GM18498 (cell line): ENCODE data around the gene PRELID2.
"Not testable (repeated sequence)": the region's sequence is repeated elsewhere in the genome, so short reads cannot be mapped to it uniquely, and the experiment has no call there.

Source experiments
- ATAC-seq: cut with Tn5 transposase; IDR thresholded peaks from one replicate; pipeline ENCODE4 v1.9.1; 2021; ENCODE audit warnings: mild to moderate bottlenecking, moderate library complexity; ENCODE audit not compliant: unreplicated experiment

Gene PRELID2

GRCh38 chr5:145798503-145798902, 36.6 kb downstream of the PRELID2 start:
- not testable (repeated sequence) for ATAC-seq

- ATAC-seq: no peak
Measured at GRCh38 chr5:145797336-145797735, 37.8 kb downstream of the PRELID2 start.

DNA sequence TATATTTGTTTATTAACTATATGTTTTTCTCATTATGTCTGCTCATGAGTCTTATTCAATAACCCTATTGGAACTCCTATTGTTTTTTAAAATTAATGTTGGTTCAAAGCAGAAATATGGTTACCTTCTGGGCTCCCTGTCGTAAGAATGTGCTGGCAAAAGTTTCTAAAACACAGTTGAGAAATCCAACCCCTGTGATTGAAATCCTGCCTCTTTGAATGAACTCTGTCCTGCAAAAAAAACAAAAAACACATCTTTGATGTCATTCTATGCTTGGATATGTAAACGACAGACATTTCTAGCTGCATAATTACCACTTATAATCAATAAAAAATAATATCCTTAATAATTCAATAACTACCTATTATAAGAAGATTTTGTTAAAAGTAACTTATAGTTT, 38.8 kb downstream of the PRELID2 start:
- no peak for ATAC-seq

GRCh38 chr5:145793574-145793973, 41.6 kb downstream of the PRELID2 start:
- ATAC-seq: no peak

DNA sequence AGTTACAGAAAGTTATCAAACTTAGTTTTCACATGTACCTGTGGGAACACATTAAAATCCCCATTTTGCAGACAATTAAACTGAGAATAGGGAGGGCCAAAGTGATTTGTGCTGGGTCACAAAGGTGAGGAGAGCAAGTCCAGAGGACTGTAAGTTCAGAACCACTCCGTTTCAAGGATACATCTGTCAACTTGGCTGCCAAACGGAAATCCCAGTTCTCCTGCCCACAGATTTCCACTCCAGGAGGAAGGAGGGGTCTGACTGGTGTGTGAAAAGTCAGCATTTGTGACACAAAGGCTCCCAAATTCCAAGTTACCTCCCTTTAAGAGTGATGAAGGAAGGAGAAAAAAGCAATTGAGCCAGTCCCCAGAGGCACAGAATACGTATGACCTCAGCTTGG, 42.3 kb downstream of the PRELID2 start:
- no peak for ATAC-seq

DNA sequence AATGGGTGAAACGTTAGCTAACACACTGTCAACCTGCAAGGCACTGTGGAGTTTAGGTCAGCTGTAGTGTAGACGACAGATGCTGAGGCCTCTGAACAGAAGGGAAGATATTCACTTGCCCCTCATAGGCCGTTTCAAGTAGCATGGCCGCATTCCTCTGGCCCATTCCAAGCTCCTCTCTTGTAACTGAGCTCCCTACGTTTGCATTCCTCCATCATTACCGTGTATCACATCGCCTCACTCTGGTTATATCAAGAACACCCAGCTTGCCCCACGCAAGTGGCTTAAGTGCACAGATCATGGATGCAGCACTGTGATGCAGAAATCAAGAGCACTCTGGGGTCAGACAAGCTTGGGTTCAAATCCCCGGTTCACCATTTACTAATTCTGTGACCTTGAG, 43.3 kb downstream of the PRELID2 start:
- no peak for ATAC-seq

DNA sequence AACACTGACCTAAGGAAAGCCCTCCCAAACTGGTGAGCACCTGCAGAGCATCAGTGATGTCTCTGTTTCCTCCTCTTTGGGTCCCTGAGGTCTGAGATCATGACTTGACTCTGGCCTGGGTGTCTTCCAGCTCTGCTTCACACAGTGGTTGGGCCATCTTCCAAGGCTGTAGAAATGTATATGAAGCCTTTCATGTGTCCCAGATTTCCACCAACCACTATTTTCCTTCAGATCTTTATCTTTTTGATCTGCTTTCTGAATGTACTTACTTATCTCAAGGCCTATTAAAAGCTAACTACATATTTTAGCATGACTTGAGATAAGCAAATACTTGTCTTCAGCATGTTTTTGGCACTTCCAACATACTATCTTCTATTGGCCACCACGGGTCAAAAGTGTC, 47.1 kb downstream of the PRELID2 start:
- no peak for ATAC-seq

GRCh38 chr5:145787507-145787906, 47.6 kb downstream of the PRELID2 start:
- no peak for ATAC-seq

- ATAC-seq: no peak
Measured at GRCh38 chr5:145787001-145787400, 48.1 kb downstream of the PRELID2 start.

GRCh38 chr5:145780982-145781381, 54.2 kb downstream of the PRELID2 start:
- no peak for ATAC-seq

DNA sequence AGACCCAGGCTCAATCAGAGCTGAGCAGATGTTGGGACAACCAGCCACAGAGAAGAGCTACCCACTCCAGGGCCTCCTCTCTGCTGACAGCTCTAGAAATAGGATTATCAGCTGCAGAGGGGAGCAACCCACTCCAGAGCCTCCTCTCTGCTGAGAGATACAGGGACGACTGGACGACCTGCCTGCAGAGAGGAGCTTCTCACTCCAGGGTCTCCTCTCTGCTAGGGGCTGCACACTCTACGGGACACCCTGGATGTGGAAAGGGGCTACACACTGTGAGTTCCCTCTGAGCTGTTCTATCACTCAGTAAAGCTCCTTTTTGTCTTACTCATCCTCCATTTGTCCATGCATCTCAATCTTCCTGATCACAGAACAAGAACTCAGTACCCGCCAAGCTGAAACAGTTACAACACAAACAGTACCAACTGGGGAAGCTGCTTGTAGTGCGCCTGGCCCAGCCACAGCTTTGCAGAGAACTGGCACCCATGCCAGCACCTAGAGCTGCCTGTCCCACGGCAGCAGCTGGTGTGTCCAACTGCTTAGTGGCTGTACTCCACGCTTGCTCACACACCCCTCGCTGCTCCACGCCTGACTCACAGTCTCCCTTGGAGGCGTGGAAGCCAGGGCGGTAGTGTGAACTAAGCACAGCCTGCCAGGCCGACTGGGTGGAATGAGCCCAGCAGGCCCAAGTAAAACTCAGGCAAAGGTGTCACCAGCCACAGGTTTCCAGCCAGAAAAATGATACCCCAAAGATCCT, 56.8 kb downstream of the PRELID2 start:
- no peak for ATAC-seq

GRCh38 chr5:145777445-145778063, 57.6 kb downstream of the PRELID2 start:
- no peak for ATAC-seq

DNA sequence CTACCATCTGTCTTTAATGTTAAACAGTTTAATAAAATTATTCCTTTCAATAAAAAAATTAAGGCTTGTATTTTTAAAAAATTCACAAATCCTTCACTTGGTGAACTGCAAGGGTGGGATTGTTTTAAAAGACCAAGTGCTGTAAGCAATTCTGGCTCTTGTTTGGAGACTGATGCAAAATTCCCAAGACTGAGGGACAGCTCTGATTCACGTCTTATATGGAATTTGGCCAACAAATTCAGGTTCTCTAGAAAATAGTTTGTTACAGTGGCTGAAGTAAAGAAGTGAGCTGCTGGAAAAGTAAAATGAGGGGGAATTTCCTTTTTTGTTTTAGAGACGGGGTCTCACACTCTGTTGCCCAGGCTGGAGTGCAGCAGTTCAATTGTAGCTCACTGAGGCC, 58.3 kb downstream of the PRELID2 start:
- no peak for ATAC-seq

DNA sequence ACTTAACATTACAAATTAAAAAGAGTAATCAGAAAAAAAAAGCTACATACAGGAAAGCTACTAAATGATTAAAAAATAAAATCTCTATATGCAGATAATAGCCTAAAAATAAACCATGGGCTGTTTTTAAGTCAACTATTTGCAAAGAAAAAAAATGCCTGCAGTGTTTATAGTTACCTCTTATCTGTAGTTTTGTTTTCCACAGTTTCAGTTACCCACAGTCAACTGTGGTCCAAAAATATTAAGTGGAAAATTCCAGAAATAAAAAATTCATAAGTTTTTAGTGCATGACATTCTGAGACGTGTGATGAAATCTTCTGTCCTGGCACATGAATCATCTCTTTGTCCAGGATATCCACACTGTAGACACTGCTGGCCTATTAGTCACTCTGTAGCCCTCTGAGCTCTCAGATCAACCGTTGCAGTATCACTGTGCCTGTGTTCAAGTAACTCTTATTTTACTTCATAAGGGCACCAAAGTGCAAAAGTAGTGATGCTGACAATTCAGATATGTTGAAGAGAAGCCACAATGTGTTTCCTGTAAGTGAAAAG, 59.2 kb downstream of the PRELID2 start:
- ATAC-seq: no peak

GRCh38 chr5:145775411-145775810, 59.7 kb downstream of the PRELID2 start:
- ATAC-seq: no peak

- ATAC-seq: no peak
Measured at GRCh38 chr5:145774442-145774841, 60.7 kb downstream of the PRELID2 start.

- no peak for ATAC-seq
Measured at GRCh38 chr5:145772466-145772865, 62.7 kb downstream of the PRELID2 start.

GRCh38 chr5:145768863-145769262, 66.3 kb downstream of the PRELID2 start:
- ATAC-seq: no peak

DNA sequence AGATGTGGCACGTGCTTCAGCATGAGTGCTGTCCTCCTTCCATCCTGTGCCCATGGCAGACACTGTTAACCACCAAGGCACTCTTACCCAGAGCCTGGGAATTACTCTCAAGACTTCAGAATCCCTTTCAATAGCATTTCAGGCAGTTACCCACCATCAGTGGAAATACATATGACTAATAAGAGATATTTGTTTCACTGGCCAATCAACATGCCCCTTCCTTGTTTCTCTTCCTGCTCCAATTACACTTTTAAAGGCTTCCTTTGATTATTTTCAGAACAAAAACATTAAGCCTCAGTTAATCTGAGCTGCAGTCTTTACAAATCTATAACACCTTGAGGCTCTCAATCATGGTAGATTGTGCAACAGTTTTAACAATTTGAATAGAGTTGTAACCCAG, 70.8 kb downstream of the PRELID2 start:
- no peak for ATAC-seq

- ATAC-seq: no peak
Measured at GRCh38 chr5:145762833-145763232, 72.3 kb downstream of the PRELID2 start.

DNA sequence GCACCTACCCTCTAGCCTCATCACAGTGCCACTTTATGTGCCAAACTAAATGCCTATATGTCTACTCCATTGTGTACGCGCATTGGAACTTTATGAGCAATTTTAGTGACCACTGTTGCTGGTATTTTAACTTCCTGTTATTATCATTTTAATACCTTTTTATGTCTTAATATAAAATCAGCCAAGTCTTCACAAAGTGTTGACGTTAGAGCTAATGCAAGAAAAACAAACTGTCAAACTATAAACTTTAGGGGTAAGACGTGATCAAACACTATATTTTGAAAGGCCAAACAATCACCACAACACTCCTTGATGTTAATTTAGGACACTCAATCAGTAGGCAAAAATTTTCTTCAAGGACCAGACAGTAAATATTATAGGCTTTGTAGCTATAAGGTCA, 73.9 kb downstream of the PRELID2 start:
- no peak for ATAC-seq

- ATAC-seq: no peak
Measured at GRCh38 chr5:145760660-145761059, 74.5 kb downstream of the PRELID2 start.
